Panc1 (cell line): ENCODE results near the gene DNAH12. TPM values are rescaled to one million over a fixed set of nuclear protein-coding genes. Genes with fewer than 3 reads are reported as not detected.

Experiments
- ATAC-seq: fragments of 200-7000 bp; cut with Tn5 transposase; 2 replicates; pipeline ENCODE4 v1.9.1; 2020; ENCODE audit warnings: mild to moderate bottlenecking, moderate library complexity
- BruUV-seq: library from RNA; stranded (reverse); fragments of 400-500 nt; replicated peaks from 2 replicates; lab custom pipeline; 2021; lab: Mats Ljungman, UMichigan
- CTCF ChIA-PET: fragments of 300-600 bp; sonication (Branson Sonifier 250); formaldehyde crosslinking; loops from one replicate; lab custom pipeline; 2022; ENCODE audit warnings: antibody characterized with exemption; lab: Charles Lee
- POLR2A ChIA-PET: fragments of 300-600 bp; sonication (Branson Sonifier 250); formaldehyde crosslinking; loops from one replicate; lab custom pipeline; 2022; ENCODE audit warnings: antibody characterized with exemption; lab: Charles Lee
- DNase-seq: peaks from one replicate; pipeline ENCODE4 v3.0.0-alpha.2; 2010; ENCODE audit warnings: low read depth, low spot score
- H3K27ac ChIP-seq: 2 replicates; pipeline ENCODE4 v1.5.1; 2011; ENCODE audit warnings: mild to moderate bottlenecking, low read length, inconsistent platforms
- H3K27me3 ChIP-seq: fragments of 200-500 bp; sonication (Bioruptor generic); 2 replicates; pipeline ENCODE4 v1.6.0; 2014; ENCODE audit warnings: low read length, inconsistent platforms; ENCODE audit not compliant: control insufficient read depth, insufficient read depth
- H3K36me3 ChIP-seq: fragments of 200-500 bp; sonication (Bioruptor generic); 2 replicates; pipeline ENCODE4 v1.5.1; 2014; ENCODE audit warnings: inconsistent platforms, mild to moderate bottlenecking, low read length, moderate library complexity; ENCODE audit not compliant: control insufficient read depth, insufficient read depth
- H3K4me1 ChIP-seq: 2 replicates; pipeline ENCODE4 v1.5.1; 2011; ENCODE audit warnings: inconsistent platforms, mild to moderate bottlenecking, low read length, moderate library complexity; ENCODE audit not compliant: control insufficient read depth, insufficient read depth
- H3K4me3 ChIP-seq, 2 experiments: 2 replicates each; pipeline ENCODE4 v1.5.1; 2011 to 2012; ENCODE audit warnings: low read depth in 2 of 2, low read length in 2 of 2, mild to moderate bottlenecking in 2 of 2, inconsistent platforms in 1 of 2, moderate library complexity in 1 of 2
- H3K9me3 ChIP-seq: fragments of 200-500 bp; sonication (Bioruptor generic); 2 replicates; pipeline ENCODE4 v1.5.1; 2014; ENCODE audit warnings: low read depth, mild to moderate bottlenecking, inconsistent platforms, low read length, moderate library complexity; ENCODE audit not compliant: control insufficient read depth, insufficient read depth
- CTCF ChIP-seq: fragments of 450-650 bp; IDR thresholded peaks from 2 replicates; pipeline ENCODE4 v1.5.1; 2017; ENCODE audit warnings: mild to moderate bottlenecking
- POLR2AphosphoS5 ChIP-seq: IDR thresholded peaks from 2 replicates; pipeline ENCODE4 v1.6.1; 2012; ENCODE audit warnings: mild to moderate bottlenecking, low read depth, low read length, moderate library complexity
- SIN3A ChIP-seq: IDR thresholded peaks from 2 replicates; pipeline ENCODE4 v1.6.1; 2012; ENCODE audit warnings: low read depth, mild to moderate bottlenecking, low read length, moderate library complexity, borderline replicate concordance; ENCODE audit not compliant: insufficient read depth
- TCF7L2 ChIP-seq: IDR thresholded peaks from 2 replicates; pipeline ENCODE4 v1.6.1; 2011; ENCODE audit warnings: mild to moderate bottlenecking, low read depth, low read length, inconsistent platforms
- in situ Hi-C: cut with HindIII; loops from 2 replicates; pipeline ENCODE4 v1.10.0; 2016; ENCODE audit warnings: low sequenced_read_pairs, low pct_unique_long_range_greater_than_20kb
- intact Hi-C: fragments of 100-400 bp; cut with micrococcal nuclease; formaldehyde crosslinking; loops from one replicate; pipeline ENCODE4 v1.10.0; 2022; ENCODE audit not compliant: unreplicated experiment
- total RNA-seq: library from RNA; stranded (reverse); gene quantifications from one replicate; pipeline ENCODE4 v1.2.1, GENCODE V29; 2021; ENCODE audit not compliant: unreplicated experiment
- TF ChIP-seq, protein P1 (sequence below), 2 experiments: IDR thresholded peaks; 2 replicates each; pipeline ENCODE4 v1.6.1; 2011 to 2012; ENCODE audit warnings: low read depth in 2 of 2, control low read depth in 1 of 2, low read length in 1 of 2, mild to moderate bottlenecking in 1 of 2, moderate library complexity in 1 of 2; ENCODE audit not compliant: insufficient read depth in 1 of 2

The DNAH12 gene
- total RNA-seq, 1 experiment from 2014 or later = 0.21 TPM

- peaks cover 4% of the 10 kb centered on the region; the same call in 1 of the 2 replicates for H3K4me1 ChIP-seq
- H3K36me3 ChIP-seq = no peaks in the 10 kb centered on the region; the same call in 1 of the 2 replicates
- TF ChIP-seq CTCF (no peak), POLR2AphosphoS5 (no peak), SIN3A (no peak), TCF7L2 (no peak)
- TF ChIP-seq, protein P1, sequence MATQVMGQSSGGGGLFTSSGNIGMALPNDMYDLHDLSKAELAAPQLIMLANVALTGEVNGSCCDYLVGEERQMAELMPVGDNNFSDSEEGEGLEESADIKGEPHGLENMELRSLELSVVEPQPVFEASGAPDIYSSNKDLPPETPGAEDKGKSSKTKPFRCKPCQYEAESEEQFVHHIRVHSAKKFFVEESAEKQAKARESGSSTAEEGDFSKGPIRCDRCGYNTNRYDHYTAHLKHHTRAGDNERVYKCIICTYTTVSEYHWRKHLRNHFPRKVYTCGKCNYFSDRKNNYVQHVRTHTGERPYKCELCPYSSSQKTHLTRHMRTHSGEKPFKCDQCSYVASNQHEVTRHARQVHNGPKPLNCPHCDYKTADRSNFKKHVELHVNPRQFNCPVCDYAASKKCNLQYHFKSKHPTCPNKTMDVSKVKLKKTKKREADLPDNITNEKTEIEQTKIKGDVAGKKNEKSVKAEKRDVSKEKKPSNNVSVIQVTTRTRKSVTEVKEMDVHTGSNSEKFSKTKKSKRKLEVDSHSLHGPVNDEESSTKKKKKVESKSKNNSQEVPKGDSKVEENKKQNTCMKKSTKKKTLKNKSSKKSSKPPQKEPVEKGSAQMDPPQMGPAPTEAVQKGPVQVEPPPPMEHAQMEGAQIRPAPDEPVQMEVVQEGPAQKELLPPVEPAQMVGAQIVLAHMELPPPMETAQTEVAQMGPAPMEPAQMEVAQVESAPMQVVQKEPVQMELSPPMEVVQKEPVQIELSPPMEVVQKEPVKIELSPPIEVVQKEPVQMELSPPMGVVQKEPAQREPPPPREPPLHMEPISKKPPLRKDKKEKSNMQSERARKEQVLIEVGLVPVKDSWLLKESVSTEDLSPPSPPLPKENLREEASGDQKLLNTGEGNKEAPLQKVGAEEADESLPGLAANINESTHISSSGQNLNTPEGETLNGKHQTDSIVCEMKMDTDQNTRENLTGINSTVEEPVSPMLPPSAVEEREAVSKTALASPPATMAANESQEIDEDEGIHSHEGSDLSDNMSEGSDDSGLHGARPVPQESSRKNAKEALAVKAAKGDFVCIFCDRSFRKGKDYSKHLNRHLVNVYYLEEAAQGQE (IDR thresholded peaks at IDR 0.05; ENCODE audit: insufficient read depth in 1 of 2, low read depth in 2 of 2, low read length in 1 of 2) = no peak
- H3K27me3 ChIP-seq = no peaks in the 10 kb centered on the region
- ChIA-PET POLR2A (no interaction called here), CTCF (no interaction called here)
- no peak; the same call in 1 of the 2 replicates for ATAC-seq
- intact Hi-C loops = loop anchor here (10.0 kb wide), 1 partner anchor 151 kb away; no protein-coding TSS in a partner anchor
- in situ Hi-C loops = no loop called here
- no peaks in the 10 kb centered on the region for H3K9me3 ChIP-seq
- peak overlapping the region; percentile 97 for H3K27ac ChIP-seq
- TSS peak; percentile 99 for BruUV-seq
- peak overlapping the region; percentile 67 to 85 for H3K4me3 ChIP-seq
- DNase-seq = no peak
These were observed 11.2 kb upstream of the DNAH12 start for GRCh38 chr3:57555306-57555705.

DNA sequence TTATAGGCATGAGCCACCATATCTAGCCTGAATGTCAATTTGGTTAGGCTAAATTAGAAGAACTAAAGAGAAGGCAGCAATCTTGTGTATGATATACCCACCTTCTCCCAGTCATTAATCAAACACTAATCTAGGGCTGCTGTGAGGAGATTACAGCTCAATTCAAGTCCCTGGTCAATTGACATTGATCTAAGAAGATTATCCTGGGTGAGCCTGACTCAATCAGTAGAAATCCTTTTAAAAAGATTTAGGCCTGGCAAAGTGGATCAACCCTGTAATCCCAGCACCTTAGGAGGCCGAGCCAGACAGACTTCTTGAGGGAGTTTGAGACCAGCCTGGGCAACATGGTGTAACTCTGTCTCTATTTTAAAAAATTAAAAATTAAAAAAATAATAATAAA, 2.5 kb upstream of the DNAH12 start:
- H3K4me3 ChIP-seq = no peak overlapping the region
- BruUV-seq = no TSS peak
- ATAC-seq (no peak), DNase-seq (no peak)
- ChIA-PET CTCF (interaction anchor here (0.6 kb wide), 1 partner anchor 631 kb away, joined by 3 read pairs; no protein-coding TSS in a partner anchor), POLR2A (no interaction called here)
- intact Hi-C loops (no loop called here), in situ Hi-C loops (no loop called here)
- TF ChIP-seq, protein P1 (IDR thresholded peaks at IDR 0.05; ENCODE audit: insufficient read depth in 1 of 2, low read depth in 2 of 2, low read length in 1 of 2) = no peak
- no peak for TF ChIP-seq SIN3A
- no peaks in the 10 kb centered on the region for H3K27me3 ChIP-seq
- H3K9me3 ChIP-seq = no peaks in the 10 kb centered on the region
- H3K36me3 ChIP-seq = no peaks in the 10 kb centered on the region
- H3K27ac ChIP-seq = peak overlapping the region; percentile 57; the same call in 1 of the 2 replicates
- H3K4me1 ChIP-seq = peaks cover 10% of the 10 kb centered on the region
